Measurements from ENCODE around the gene FSIP1.

The FSIP1 gene

DNA sequence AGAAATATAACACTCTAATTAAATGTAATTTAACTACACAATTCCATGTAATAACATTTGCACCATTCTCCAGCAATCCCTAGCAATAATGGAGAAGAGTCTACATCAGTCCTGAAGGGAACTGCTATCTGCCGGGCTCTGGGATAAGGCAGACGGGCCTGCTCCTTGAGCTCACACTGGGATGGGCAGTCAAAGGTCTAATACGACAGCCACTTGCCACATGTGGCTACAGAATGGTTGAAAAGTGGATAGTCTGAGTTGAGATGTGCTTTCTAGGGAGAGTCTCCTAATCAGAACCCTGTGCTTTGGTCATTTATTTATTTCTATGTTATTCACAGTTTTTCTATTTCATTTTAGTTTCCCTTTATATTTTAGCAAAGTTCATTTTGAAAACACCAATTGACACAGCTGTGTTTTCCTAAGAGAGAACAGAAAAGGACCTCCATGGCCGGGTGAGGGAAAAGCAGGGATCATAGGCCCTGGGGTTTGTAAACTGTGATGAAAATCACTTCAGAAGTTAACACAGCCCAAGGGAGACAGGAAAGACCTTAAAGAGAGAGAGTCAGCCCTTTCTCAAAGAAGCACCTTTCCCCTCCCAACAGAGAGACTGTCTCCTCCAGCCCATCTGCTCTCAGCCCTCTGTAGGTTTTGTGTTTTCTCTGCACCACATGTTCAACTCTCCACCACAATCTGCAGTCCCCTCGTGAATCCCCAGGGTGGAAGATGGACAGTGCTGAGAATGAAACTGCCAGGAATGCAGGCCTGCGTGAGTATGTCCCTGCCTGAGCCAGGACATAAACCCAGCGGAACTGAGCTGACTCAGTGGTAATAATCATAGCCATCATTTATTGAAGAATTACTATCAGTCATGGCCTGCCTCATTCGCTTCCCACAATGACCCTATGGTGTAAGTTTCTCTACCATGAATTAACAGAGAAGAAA lies 11.6 kb downstream of the FSIP1 start:
- no peak for DNase-seq
- Histone ChIP-seq H3K36me3 (ENCODE audit: control insufficient read depth in 1 of 2, insufficient read depth in 2 of 2, low read length in 2 of 2) (no peaks in the 10 kb centered on the region), H3K27me3 (ENCODE audit: insufficient read depth, low read length) (no peaks in the 10 kb centered on the region), H3K14ac (ENCODE audit: low read length) (no peak overlapping the region), H3K4me2 (ENCODE audit: low read length) (no peak overlapping the region), H3K4ac (ENCODE audit: low read depth, low read length) (no peak overlapping the region), H4K12ac (ENCODE audit: low read depth, low read length) (no peak overlapping the region), H3K4me3 (ENCODE audit: low read depth, low read length) (no peak overlapping the region), H3K27ac (ENCODE audit: low read depth, low read length) (no peak overlapping the region), H3K9ac (ENCODE audit: low read length) (no peak overlapping the region), H3K79me1 (ENCODE audit: low read length) (no peaks in the 10 kb centered on the region), H2BK120ac (ENCODE audit: insufficient read depth, low read length, poor library complexity) (no peak overlapping the region), H3K18ac (ENCODE audit: low read length) (no peak overlapping the region), H3K9me3 (ENCODE audit: insufficient read depth, low read depth, low read length) (no peaks in the 10 kb centered on the region), H2AK5ac (ENCODE audit: low read length) (no peak overlapping the region), H4K8ac (ENCODE audit: low read depth, low read length) (no peak overlapping the region), H2AFZ (ENCODE audit: insufficient read depth, low read length, poor library complexity) (no peak overlapping the region), H3K79me2 (ENCODE audit: control insufficient read depth, insufficient read depth, low read length, poor library complexity) (no peaks in the 10 kb centered on the region), H3K4me1 (ENCODE audit: control insufficient read depth in 1 of 2, insufficient read depth in 2 of 2, low read length in 2 of 2) (no peaks in the 10 kb centered on the region), H4K91ac (ENCODE audit: low read depth, low read length) (no peak overlapping the region), H2BK5ac (ENCODE audit: low read depth, low read length, poor library complexity) (no peak overlapping the region), H2BK12ac (ENCODE audit: low read length) (no peak overlapping the region), H3K23ac (ENCODE audit: low read length) (no peak overlapping the region)
- WGBS (ENCODE audit: extremely low coverage, insufficient coverage, insufficient read length) = no CpG with 5 or more reads among the region's 8 CpGs

- no peak for DNase-seq
- Histone ChIP-seq H3K79me2 (ENCODE audit: control insufficient read depth, insufficient read depth, low read length, poor library complexity) (no peaks in the 10 kb centered on the region), H3K14ac (ENCODE audit: low read length) (no peak overlapping the region), H3K18ac (ENCODE audit: low read length) (no peak overlapping the region), H3K27me3 (ENCODE audit: insufficient read depth, low read length) (no peaks in the 10 kb centered on the region), H2BK5ac (ENCODE audit: low read depth, low read length, poor library complexity) (no peak overlapping the region), H3K4ac (ENCODE audit: low read depth, low read length) (no peak overlapping the region), H3K4me3 (ENCODE audit: low read depth, low read length) (no peak overlapping the region), H3K4me2 (ENCODE audit: low read length) (no peak overlapping the region), H2BK12ac (ENCODE audit: low read length) (no peak overlapping the region), H4K8ac (ENCODE audit: low read depth, low read length) (no peak overlapping the region), H2AK5ac (ENCODE audit: low read length) (no peak overlapping the region), H4K12ac (ENCODE audit: low read depth, low read length) (no peak overlapping the region), H3K27ac (ENCODE audit: low read depth, low read length) (no peak overlapping the region), H2AFZ (ENCODE audit: insufficient read depth, low read length, poor library complexity) (no peak overlapping the region), H3K4me1 (ENCODE audit: control insufficient read depth in 1 of 2, insufficient read depth in 2 of 2, low read length in 2 of 2) (no peaks in the 10 kb centered on the region), H3K9me3 (ENCODE audit: insufficient read depth, low read depth, low read length) (no peaks in the 10 kb centered on the region), H3K36me3 (ENCODE audit: control insufficient read depth in 1 of 2, insufficient read depth in 2 of 2, low read length in 2 of 2) (no peaks in the 10 kb centered on the region), H4K91ac (ENCODE audit: low read depth, low read length) (no peak overlapping the region), H3K79me1 (ENCODE audit: low read length) (no peaks in the 10 kb centered on the region), H3K23ac (ENCODE audit: low read length) (no peak overlapping the region), H2BK120ac (ENCODE audit: insufficient read depth, low read length, poor library complexity) (no peak overlapping the region), H3K9ac (ENCODE audit: low read length) (no peak overlapping the region)
- no CpG with 5 or more reads among the region's 5 CpGs for WGBS (ENCODE audit: extremely low coverage, insufficient coverage, insufficient read length)
Observed at GRCh38 chr15:39767921-39768320, 14.7 kb downstream of the FSIP1 start.

GRCh38 chr15:39761006-39761405 lies 21.6 kb downstream of the FSIP1 start:
- DNase-seq = no peak
- H4K12ac ChIP-seq (ENCODE audit: low read depth, low read length) = no peak overlapping the region
- no peaks in the 10 kb centered on the region for H3K36me3 ChIP-seq (ENCODE audit: control insufficient read depth in 1 of 2, insufficient read depth in 2 of 2, low read length in 2 of 2)
- no peak overlapping the region for H2BK12ac ChIP-seq (ENCODE audit: low read length)
- no peak overlapping the region for H2BK5ac ChIP-seq (ENCODE audit: low read depth, low read length, poor library complexity)
- H4K91ac ChIP-seq (ENCODE audit: low read depth, low read length) = no peak overlapping the region
- H3K79me2 ChIP-seq (ENCODE audit: control insufficient read depth, insufficient read depth, low read length, poor library complexity) = no peaks in the 10 kb centered on the region
- no CpG with 5 or more reads among the region's 2 CpGs for WGBS (ENCODE audit: extremely low coverage, insufficient coverage, insufficient read length)
- no peak overlapping the region for H4K8ac ChIP-seq (ENCODE audit: low read depth, low read length)
- H3K23ac ChIP-seq (ENCODE audit: low read length) = no peak overlapping the region
- H2AFZ ChIP-seq (ENCODE audit: insufficient read depth, low read length, poor library complexity) = no peak overlapping the region
- no peak overlapping the region for H3K4me3 ChIP-seq (ENCODE audit: low read depth, low read length)
- H3K9ac ChIP-seq (ENCODE audit: low read length) = no peak overlapping the region
- no peaks in the 10 kb centered on the region for H3K4me1 ChIP-seq (ENCODE audit: control insufficient read depth in 1 of 2, insufficient read depth in 2 of 2, low read length in 2 of 2)
- H2BK120ac ChIP-seq (ENCODE audit: insufficient read depth, low read length, poor library complexity) = no peak overlapping the region
- H3K27me3 ChIP-seq (ENCODE audit: insufficient read depth, low read length) = no peaks in the 10 kb centered on the region
- no peak overlapping the region for H3K4ac ChIP-seq (ENCODE audit: low read depth, low read length)
- H3K79me1 ChIP-seq (ENCODE audit: low read length) = no peaks in the 10 kb centered on the region
- no peak overlapping the region for H3K14ac ChIP-seq (ENCODE audit: low read length)
- no peak overlapping the region for H3K4me2 ChIP-seq (ENCODE audit: low read length)
- no peak overlapping the region for H3K18ac ChIP-seq (ENCODE audit: low read length)
- no peak overlapping the region for H3K27ac ChIP-seq (ENCODE audit: low read depth, low read length)
- H3K9me3 ChIP-seq (ENCODE audit: insufficient read depth, low read depth, low read length) = no peaks in the 10 kb centered on the region
- no peak overlapping the region for H2AK5ac ChIP-seq (ENCODE audit: low read length)

- Histone ChIP-seq H3K79me1 (ENCODE audit: low read length) (no peaks in the 10 kb centered on the region), H4K8ac (ENCODE audit: low read depth, low read length) (no peak overlapping the region), H2AFZ (ENCODE audit: insufficient read depth, low read length, poor library complexity) (no peak overlapping the region), H3K27me3 (ENCODE audit: insufficient read depth, low read length) (no peaks in the 10 kb centered on the region), H3K4me1 (ENCODE audit: control insufficient read depth in 1 of 2, insufficient read depth in 2 of 2, low read length in 2 of 2) (no peaks in the 10 kb centered on the region), H3K4me2 (ENCODE audit: low read length) (no peak overlapping the region), H2BK120ac (ENCODE audit: insufficient read depth, low read length, poor library complexity) (no peak overlapping the region), H3K18ac (ENCODE audit: low read length) (no peak overlapping the region), H2BK5ac (ENCODE audit: low read depth, low read length, poor library complexity) (no peak overlapping the region), H4K12ac (ENCODE audit: low read depth, low read length) (no peak overlapping the region), H3K36me3 (ENCODE audit: control insufficient read depth in 1 of 2, insufficient read depth in 2 of 2, low read length in 2 of 2) (no peaks in the 10 kb centered on the region), H2AK5ac (ENCODE audit: low read length) (no peak overlapping the region), H3K4me3 (ENCODE audit: low read depth, low read length) (no peak overlapping the region), H3K27ac (ENCODE audit: low read depth, low read length) (no peak overlapping the region), H3K23ac (ENCODE audit: low read length) (no peak overlapping the region), H3K14ac (ENCODE audit: low read length) (no peak overlapping the region), H3K9me3 (ENCODE audit: insufficient read depth, low read depth, low read length) (no peaks in the 10 kb centered on the region), H3K79me2 (ENCODE audit: control insufficient read depth, insufficient read depth, low read length, poor library complexity) (no peaks in the 10 kb centered on the region), H2BK12ac (ENCODE audit: low read length) (no peak overlapping the region), H4K91ac (ENCODE audit: low read depth, low read length) (no peak overlapping the region), H3K4ac (ENCODE audit: low read depth, low read length) (no peak overlapping the region), H3K9ac (ENCODE audit: low read length) (no peak overlapping the region)
- DNase-seq = peak; percentile 60 to 88
- no CpG with 5 or more reads among the region's 2 CpGs for WGBS (ENCODE audit: extremely low coverage, insufficient coverage, insufficient read length)
Observed at GRCh38 chr15:39756806-39757522, 25.7 kb downstream of the FSIP1 start.
